GM19455 (cell line): ENCODE results near the gene TRIM15.

ENCODE experiments used
- ATAC-seq: cut with Tn5 transposase; IDR thresholded peaks from one replicate; pipeline ENCODE4 v1.9.1; 2021; ENCODE audit not compliant: unreplicated experiment

TRIM15 gene

DNA sequence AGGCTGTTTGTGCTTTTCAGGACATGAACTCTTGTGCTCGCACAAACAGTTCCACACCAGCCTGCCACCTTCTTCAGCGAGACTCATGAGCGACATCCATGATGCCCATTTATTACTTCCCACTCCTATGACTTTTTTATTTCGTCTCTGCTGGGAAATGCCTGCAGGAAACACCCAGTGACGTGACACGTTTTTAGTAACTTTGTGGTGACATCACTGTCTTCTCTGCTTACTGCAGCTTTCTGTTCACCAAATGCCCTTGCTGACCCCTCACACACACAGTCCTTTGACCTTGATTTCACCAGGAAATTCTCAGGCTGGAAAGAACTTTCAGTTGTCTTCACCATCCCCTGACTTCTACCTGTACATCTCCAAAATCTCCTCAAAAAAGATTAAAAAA is 18.5 kb upstream of the TRIM15 start:
- ATAC-seq, result no peak

DNA sequence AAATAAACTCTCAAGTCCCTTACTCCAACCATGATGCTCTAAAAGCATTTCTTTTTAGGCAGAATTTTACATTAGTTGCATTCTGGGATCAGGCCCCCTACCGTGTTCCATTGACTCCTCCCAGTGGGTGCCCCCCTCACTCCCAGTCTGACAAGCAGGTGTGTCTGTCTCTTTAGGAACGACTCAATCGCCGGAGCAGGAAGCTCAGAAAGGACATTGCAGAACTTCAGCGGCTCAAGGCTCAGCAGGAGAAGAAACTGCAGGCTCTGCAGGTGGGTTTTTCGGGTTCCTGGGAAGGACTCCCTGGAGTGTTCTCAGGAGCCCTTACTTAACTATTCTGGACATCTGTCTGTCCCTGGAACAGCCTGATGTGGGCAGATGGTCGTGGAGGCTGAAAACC is 17.5 kb upstream of the TRIM15 start:
- no peak for ATAC-seq

DNA sequence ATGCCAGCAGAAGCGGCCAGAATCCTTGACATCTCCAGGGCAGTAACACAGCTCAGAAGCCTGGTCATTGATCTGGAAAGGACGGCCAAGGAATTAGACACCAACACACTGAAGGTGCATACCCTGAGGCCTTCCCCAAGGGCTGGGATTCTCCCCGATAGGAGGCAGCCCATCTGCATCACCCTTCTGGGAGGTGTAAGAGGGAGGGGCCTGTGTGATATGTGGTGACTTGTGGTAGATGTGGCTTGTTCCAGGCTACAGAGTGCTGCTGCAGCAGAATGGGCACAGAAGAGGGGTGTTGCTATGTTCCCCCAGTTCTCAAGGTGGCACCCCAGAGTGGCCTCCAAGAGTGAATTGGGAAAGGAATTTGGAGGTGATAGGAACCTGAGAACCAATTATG is 16.2 kb upstream of the TRIM15 start:
- ATAC-seq, result no peak

DNA sequence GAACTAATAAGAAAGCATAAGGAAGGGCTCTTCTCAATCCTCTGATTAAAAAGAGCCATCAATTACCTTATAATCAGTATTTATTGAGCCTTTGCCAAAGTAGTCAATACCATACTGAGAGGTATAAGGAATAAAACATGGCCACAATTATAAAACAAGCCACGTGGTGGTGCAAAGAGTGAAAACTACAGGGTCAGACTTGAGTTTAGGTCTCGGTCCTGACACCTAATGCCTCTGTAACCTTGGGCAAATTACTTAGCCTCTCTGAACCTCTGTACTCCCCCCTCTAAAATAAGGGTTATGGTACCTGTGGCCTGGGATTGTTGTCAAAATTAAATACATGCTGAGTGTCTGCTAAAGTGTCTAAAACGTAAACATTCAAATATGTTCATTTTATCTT is 14.1 kb upstream of the TRIM15 start:
- no peak for ATAC-seq

DNA sequence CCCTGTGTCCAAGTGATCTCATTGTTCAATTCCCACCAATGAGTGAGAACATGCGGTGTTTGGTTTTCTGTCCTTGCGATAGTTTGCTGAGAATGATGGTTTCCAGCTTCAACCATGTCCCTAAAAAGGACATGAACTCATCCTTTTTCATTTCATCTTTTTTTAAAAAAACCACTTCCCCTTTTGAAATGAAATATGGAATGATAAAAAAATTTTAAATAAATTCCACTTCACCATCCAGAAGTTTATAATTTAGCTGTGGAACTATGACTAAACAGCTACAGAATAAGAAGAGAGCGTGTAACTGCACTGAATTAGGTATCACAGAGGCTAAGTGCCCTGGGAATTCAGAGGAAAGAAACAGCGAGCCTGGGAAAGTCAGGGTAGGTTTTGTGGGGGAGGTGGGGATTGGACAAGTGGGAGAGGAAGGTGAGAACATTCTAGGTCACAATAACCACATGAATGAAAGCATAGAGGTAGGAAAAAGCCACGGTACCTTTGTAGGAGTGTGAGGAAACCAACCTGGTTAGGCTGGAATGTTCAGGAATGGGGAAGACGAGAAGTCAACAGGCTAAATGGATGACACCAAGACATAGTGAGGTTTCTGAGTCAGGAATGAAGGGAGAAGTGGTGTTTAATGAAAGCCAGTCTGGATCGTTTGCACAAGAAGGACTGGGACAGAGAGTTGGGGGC is 13.3 kb upstream of the TRIM15 start:
- no peak for ATAC-seq

DNA sequence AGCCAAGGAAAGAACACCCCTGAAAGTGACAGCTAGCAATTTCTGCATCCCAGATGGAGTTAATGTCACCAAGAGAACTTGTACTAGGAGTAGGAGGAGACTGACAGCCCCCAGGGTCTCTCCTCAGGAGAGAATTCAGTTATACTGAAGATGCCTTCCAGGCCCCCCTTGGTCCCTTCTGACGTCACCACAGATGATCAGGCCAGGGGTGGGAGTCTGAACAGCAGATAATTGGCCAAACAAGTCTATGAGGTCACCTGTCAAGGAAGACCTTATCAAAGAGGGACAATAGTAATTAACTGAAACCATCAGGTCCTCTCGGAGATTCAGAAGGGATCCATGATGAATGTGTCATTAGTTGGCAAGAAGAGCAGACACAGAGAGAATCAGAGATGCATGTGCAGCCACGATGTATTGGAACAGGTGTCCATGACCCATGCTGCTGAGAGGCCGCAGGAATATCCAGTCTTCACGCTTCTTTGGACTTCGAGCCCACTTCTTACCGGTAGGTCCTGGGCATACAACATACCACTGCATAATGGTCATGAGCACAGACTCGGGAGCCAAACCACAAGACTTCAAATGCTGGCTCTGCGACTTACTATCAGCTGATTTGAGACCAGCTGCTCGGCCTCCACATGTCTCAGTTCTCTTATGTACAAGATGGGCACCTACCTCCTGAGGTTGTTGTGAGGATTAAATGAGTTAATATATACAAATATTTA is 12.5 kb upstream of the TRIM15 start:
- no peak for ATAC-seq

DNA sequence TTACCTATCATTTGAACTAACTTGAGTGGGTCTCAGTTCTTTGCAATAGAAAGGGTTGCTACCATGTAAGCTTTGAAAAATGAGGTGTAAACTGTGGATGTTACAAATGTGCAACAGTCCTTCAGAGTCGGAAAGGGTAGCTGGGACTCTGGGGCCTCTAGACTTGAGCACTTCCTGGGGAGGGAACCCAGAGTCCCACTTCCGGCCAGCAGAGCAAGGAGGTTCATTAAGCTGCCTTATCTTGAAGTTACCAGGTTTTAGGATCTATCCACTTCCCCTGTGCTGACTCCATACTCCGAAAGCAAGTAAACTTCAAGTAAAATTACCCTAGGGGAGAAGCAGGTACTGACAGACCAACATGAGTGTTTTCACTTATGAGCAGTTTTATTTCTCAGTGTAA is 11.8 kb upstream of the TRIM15 start:
- ATAC-seq, result no peak

DNA sequence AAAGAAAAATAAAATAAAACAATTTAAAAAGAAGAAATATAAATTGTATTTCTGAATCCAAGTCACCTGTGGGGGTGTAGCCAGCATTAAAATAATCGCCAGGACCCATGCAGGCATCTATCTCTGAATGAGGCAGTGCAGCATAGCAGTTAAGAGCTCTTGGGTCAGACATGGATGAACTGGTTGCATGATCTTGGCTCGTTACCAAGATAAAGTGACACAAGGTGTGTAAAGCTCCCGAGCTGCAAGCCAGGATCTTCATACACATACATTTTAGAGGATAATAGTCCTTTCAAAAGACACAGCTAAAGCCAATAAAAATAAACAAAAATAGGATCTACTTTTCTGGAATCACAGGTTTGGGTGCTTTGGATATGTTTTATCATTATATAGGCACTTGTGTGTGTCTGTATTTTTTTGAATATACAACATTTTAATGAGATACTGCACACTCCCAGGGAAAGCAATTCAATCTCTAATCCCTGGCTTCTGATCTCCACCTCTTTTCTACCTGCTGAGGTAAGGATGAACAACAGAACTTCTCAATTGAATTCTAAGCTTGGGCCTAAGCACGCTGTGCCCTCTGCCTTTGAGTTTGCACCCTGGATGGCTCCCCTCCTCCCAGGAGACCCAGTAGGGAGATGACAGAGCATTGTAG is 11.2 kb upstream of the TRIM15 start:
- no peak for ATAC-seq

DNA sequence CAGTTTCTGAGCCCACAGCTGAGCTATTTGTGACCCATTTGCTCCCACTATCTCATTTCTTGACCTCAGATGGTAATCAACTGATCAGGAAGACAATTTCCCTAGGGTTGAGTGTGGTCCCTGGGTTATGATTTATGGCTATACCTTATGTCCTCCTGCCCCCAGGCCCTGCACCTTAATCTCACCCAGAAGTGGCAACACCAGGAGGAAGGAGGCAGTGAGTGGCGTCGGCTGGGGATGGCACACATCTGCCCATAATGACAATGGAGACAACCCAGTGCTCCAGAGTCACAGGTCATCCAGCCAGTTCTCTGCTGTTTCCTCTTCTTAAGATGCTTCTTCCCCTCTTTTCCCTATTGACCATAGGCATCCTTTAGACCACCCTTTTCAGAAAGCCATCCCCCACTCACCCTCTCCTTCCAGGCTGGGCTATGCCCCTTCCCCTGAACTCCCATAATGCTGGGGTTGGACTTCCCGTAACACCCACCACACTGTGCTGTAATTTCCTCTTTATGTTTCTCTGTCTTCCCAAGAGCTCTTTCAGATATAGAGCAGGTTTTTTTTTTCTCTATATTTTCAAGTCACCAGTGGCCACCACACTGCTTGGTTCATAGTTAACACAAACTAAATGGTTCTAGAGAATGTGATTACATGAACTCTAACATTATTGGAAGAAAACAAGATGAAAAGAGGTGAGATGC is 10.3 kb upstream of the TRIM15 start:
- no peak for ATAC-seq

DNA sequence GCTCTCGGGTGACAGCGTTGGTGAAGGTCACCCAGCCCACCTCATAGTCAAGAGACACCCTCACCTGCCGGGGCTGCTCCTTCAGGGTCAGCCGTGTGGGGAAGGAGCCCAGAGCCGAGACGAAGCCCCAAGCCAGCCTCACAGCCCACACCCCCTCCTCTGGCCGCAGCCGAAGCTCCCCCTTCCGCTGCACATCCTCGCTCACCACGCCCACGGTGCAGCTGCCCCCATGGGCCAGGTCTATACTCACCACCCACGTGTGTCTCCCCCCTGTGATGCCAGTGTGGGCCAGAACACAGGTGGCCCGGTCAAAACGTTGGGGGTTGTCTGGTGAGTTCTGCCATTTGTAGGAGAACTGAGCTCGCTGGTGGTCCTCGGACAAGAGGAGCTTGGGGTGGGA is 9.3 kb upstream of the TRIM15 start:
- no peak for ATAC-seq

DNA sequence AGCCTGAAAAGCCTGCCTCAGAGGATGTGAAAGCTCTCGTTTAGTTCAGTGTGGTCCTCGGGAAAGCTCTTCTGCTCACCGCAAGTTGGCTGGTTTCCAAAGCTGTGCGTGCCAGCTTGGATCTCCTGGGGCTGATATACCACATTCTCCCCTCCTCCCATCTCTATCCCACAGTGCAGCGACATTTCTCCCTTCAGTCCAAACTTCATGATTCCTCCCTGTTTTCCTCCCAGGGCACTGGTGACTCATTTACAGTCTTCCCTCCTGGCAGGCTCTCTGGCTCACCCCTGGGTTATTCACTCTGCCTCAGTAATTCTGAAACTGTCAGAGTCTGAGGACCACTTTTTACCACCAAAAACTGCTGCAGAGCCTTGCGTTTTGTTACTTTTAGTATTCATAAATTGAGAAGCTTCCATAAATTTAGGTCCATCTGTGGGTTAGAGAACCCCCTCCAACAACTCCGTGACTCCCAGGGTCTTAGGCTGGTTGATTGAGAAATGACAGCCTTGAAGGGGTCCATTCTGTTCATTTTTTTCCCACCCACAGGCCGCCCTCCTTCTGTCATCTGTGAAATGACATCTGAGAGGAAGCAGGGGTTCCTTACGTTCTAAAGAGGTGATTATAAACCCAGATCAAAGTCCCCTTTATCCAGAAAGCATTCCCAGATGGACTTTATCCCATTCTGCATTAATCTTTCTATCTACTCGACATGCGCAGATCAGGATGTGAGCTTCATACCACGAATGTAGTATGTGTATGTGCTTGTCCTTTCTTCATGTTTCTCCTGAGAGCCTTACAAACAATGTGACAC is 8.4 kb upstream of the TRIM15 start:
- no peak for ATAC-seq

DNA sequence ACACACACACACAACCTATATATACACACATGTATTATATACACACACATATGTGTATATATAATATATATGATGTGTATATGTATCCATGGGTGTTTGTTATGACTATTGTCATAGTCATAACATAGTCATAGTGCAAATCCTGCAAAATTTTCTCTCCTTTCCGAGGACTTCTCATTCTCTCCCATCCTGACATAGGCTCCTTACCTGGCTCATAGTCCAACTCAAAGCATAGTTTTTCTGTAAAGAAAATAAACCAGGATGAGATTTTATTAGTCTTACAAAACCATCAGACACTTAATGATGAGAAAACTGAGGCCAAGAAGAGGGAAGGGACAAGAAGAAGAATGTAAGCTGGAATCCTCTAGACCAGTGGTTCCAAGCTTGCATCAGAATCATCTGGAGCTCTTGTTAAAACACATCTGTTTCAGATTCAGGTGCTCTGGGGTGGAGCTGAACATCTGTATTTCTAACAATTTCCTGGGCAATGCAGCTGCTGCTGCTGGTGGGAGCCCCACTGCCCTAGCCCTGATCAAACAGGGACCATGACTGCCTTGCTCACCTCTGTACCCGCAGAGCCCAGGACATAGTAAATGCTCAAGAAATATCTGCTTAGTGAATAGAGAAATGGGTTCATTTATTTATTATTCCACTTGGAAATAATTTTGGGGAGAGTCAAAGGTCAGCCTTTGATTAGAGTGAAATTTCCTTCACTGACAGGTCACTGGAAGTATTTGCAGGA is 7.7 kb upstream of the TRIM15 start:
- no peak for ATAC-seq

DNA sequence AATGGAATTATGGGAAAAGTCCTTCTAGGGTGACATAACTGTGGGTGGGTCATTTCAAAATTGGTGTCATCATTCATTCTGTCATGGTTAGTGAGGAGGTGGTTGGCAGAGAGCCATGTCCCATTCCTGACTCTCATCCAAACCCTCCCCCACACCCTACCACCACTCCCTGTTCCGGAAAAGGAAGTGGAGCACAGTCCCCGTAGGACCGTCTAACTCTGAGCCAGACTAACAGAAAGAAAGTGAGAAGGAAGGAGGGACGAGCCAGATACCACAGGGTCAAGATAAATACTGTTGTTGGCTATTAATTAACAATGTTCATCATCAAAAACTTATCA is 7.1 kb upstream of the TRIM15 start:
- ATAC-seq, result no peak

DNA sequence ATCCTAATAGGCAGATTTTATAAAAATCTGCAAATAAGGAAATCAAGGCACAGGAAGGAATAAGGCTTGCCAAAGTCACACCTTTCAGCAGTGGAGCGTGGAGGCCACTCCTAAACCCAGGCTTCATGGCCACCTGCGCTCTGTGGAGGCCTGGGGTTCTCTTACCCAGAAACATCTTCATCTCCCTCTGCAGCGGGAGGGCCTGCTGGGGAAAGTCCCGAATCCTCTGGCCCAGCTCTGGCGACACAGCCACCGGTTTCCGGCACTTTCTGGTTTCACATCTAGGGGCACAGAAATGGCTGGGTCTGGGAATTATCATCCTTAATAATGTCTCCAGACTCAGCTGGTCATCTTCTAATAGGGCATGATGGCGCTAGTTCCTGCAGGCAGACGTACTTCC is 6.6 kb upstream of the TRIM15 start:
- no peak for ATAC-seq

DNA sequence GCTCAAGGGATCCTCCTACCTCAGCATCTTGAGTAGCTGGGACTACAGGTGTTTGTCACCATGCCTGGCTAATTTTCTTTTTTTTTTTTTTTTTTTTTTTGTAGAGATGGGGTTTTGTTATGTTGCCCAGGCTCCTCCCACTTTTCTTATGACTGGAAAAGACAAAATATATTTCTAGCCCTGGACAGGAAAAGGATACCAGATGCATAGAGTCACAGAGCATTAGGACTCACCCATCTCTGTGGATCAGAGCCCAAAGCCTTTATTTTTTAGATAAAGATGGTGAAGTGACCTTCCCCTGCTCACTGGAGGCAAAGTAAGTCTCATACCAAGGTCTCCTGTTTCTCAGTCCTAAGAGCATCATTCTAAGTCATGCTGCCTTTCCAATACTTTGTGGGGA is 5.8 kb upstream of the TRIM15 start:
- ATAC-seq, result no peak

DNA sequence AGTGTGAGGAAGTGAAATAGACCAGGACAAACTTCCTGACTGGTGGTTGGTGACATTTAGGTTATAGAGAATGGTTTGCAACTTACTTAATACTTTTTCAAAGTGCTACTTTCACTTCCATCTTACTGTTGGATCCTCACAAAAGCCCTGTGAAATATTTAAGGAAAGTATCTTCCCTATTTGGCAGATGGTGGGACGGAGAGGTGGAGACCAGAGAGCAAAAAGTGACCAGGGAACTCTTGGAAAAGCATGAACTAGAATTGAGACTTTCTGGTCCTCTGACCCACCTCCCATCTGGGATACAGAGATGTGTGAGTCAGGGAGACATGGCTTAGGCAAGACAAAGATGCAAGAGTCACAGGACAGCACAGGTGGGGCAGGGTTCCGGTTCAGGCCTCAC is 5.3 kb upstream of the TRIM15 start:
- no peak for ATAC-seq

DNA sequence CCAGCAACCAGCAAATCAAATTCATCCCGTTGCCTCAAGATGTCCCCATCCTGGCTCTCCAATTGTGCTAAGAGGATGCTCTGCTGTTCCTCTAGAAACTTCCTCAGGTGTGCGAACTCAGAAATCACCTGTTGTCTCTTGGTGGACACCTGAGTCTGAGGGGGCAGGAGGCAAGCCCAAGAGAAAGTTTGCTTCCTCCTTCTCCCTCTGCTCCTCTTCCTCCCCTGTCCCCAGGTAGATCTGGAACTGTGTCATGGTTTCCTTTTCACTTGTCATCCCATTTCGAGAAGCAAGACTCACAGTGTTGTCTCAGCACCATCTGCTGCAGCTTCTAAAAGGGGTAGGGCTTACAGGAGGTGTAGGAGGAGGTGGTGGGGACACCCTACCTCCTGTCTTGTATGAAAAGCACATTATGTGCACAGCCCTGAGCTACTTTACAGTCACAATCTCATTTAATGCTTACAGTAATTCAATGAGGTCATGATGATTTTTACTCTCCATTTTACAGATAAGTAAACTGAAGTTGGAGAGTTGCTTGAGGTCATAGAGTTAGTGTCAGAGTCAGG is 4.8 kb upstream of the TRIM15 start:
- ATAC-seq, result no peak

DNA sequence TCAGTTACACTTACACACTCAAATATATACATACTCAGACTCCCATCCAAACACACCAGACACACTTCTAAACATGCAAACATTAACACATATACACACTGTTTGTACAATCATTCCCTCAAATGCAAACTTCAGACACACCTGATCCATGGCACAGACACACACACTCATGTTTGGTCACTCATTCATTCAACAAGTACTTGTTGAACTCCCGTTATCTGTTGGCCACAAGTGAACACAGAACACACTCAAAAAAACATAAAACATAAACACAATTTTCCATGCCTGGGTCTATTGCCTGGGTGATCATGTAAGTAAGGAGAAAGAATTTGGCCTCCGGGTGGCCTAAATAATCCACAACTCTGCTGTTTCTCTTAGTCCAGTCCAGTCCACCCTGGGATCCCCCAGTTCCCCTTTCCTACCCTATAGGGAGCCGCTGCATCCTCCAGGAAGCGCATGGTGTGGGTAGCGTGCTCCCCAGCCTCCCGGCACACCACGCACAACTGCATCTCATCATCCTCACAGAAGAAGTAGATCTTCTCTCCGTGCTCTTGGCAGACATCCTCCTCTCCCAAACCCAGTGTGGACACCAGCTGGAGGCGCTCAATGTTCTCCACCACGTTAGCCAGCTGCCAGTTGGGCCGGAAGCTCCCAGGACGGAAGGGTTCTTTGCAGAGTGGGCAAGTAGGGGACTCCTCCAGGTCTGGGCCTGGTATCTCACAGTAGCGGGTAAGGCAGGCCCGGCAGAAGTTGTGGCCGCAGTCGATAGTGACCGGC is 3.1 kb upstream of the TRIM15 start:
- ATAC-seq, result no peak

DNA sequence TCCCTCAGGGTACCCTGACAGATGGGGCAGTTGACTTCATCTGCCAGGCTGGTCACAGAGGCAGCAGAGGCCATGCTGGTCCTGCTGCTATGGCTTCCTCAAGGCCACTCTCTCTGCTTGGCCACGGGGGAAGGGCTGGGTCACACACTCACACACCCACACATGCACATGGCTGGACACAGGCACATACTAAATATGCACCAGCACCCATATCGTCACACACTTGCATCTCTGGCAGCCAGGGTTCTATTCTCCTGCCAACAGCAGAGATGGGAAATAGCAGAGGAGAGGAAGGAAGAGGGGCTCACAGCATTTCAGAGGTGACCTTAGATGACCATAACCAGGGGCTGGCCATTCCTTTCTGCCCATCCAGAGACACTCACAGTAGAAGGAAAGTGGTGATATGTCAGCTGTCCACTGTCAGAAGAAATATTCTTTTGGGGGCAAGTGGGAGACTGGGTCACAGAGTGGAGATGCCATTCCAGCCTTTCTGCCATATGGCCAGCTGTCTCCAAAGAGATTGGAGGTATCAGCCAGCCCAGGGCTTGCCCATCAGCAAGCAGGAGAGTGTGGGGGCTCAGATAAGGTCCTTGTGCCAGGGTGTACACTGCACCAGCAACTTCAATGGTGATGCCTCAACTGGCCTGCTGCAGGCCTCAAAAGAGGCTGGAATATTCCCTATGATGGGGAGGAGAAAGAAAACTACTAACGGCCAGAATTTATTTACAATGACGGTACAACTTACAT is 2.4 kb upstream of the TRIM15 start, which contains the start of gene TRIM10:
Gene TRIM10 (minus strand): TSS at position 427 of the 747 bp plus-strand sequence. CDS start 353 bp downstream, at position 74.
- ATAC-seq, result no peak
